Muscle of back (tissue), 11 donors: ENCODE results near the gene FARP2. TPM values are rescaled to one million over a fixed set of nuclear protein-coding genes. Genes with fewer than 3 reads are reported as not detected.
"Not testable (repeated sequence)": the region's sequence is repeated elsewhere in the genome, so short reads cannot be mapped to it uniquely, and the experiment has no call there.

Experiments
- DNase-seq, 3 donors: peaks; one replicate each; pipeline versions ENCODE4 v3.0.0 to v3.0.0-alpha.2; 2013
- polyA plus RNA-seq, 10 donors: library from polyadenylated mRNA; unstranded; fragments of 120-200 nt; gene quantifications; one replicate each; pipeline ENCODE4 v1.2.1, GENCODE V29; 2013; ENCODE audit not compliant: insufficient read length in 10 of 10

FARP2 gene
- polyA plus RNA-seq, 10 donors: 24.8 to 43.7 (median 33.8) TPM

DNA sequence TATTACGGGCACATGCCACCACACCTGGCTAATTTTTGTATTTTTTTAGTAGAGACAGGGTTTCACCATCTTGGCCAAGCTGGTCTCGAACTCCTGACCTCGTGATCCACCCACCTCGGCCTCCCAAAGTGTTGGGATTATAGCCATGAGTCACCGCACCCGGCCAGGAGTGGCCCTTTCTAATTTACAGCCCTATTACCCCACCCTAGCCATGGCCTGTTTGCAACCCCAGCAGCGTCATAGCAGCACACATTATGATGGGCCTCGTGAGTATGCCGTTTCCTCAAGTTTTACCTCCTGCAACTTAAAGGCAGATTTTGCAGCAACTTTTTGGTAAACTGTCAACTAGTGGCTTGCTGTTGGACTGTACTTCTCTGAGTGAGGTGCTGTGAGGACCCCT lies 97.8 kb downstream of the FARP2 start:
- DNase-seq: not testable (repeated sequence)

- DNase-seq: no peak
Observed at GRCh38 chr2:241454837-241455485, 98.9 kb downstream of the FARP2 start.

DNA sequence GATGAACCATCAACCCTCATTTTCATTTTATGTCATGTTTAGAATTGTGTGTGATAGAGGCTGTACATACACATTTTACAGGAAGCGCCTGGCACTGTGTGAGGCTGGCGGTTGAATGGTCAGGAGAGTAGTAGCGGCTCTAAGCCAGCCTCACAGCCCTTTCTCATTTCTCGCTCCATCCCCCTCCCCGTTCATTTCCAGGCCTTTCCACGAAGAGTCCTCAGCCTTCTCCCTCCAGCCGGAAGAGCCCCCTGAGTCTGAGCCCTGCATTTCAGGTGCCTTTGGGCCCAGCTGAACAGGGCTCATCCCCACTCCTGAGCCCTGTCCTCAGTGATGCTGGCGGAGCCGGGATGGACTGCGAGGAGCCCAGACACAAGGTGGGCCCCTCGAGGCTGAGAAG lies 100.5 kb downstream of the FARP2 start:
- no peak for DNase-seq

DNA sequence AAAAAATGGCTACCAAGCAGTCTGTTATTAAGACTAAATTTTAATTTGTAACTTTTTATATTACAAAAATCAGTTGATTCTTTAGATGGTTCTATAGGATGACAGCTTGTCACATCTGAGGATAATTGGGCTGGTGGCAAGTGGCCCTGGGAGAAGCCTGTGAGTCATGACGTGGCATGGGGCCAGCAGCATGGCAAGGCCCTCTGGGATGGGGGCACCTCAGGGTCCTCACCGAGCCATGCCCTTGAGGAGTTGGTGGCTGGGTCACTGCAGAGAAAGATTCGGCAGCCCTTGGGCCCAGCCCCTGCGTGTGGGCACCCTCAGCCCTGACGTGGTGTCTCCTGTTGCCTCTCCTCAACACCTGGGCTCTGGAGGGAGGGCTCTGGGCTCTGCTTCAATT lies 102.6 kb downstream of the FARP2 start:
- DNase-seq: no peak

DNA sequence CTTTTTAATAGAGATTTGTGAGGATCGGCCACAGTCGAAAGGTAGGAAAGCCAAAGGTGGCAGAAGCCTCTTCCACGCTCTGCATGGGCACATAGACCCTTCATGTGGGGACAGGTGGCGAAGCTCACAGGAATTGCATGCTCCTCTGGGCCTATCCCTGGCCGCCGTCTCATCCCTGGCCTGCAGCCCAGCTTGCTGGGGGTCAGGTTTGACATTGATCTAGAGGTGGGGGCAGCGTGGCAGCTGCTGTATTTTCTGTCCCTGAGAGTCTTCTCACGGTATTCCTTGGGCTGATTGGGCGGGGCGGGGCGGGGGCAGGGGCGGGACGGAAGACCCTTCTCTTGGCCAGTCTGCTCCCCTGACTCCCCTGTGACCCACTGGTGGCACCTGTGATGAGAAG lies 103.4 kb downstream of the FARP2 start:
- peak in 1 of 3 donors; percentile 11 for DNase-seq

DNA sequence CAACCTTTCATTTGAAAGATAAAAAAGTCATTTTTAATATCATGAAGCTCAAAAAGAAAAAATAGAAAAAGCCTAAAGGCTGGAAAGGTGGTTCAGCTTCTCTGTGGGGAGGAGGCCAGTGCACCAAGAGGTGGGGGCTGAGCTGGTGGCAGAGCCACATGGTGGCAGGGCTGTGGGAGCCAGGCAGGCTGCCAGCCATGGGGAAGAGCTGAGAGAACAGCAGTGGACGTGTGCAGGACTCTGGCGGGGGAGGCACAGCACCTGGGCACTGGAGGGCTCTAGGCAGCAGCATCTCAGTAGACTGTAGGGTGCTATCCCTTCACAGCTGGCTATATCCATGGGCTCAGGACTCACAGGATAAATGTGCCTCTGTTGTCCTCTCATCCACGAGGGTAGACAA lies 104.5 kb downstream of the FARP2 start:
- no peak for DNase-seq

- DNase-seq: no peak
Observed at GRCh38 chr2:241461693-241462677, 105.9 kb downstream of the FARP2 start.

- DNase-seq: no peak
Observed at GRCh38 chr2:241463276-241464135, 107.4 kb downstream of the FARP2 start.

- no peak for DNase-seq
Observed at GRCh38 chr2:241465543-241465942, 109.5 kb downstream of the FARP2 start.

- no peak for DNase-seq
Observed at GRCh38 chr2:241466230-241466629, 110.1 kb downstream of the FARP2 start.

GRCh38 chr2:241467777-241468475 lies 111.8 kb downstream of the FARP2 start:
- DNase-seq: no peak

GRCh38 chr2:241468476-241468781 lies 112.3 kb downstream of the FARP2 start:
- no peak for DNase-seq

- DNase-seq: no peak
Observed at GRCh38 chr2:241469746-241470145, 113.7 kb downstream of the FARP2 start.

GRCh38 chr2:241473399-241473798 lies 117.3 kb downstream of the FARP2 start:
- no peak for DNase-seq

GRCh38 chr2:241475267-241475666 lies 119.2 kb downstream of the FARP2 start:
- no peak for DNase-seq

GRCh38 chr2:241478166-241478565 lies 122.1 kb downstream of the FARP2 start:
- DNase-seq: no peak

GRCh38 chr2:241479026-241479898 lies 123.2 kb downstream of the FARP2 start:
- DNase-seq: no peak

DNA sequence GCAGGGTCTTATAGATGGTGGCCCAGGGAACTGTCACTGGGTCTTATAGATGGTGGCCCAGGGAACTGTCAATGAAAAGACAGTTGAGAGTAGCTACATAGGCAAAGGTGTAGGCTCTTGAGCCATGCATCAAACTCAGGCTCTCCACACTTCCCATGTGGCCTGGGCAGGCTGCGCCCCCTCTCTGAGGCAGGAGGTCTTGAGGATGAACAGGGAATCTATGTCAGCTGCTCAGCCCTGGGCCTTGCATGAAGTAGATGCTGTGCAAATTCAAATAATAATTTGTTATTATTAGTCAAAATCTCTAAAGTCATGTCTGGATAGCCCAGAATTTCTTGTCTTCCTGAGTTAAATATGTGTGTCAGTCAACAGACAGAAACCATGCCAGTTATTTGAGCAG lies 125.6 kb downstream of the FARP2 start:
- DNase-seq: no peak

- DNase-seq: no peak
Observed at GRCh38 chr2:241482126-241482955, 126.3 kb downstream of the FARP2 start.

DNA sequence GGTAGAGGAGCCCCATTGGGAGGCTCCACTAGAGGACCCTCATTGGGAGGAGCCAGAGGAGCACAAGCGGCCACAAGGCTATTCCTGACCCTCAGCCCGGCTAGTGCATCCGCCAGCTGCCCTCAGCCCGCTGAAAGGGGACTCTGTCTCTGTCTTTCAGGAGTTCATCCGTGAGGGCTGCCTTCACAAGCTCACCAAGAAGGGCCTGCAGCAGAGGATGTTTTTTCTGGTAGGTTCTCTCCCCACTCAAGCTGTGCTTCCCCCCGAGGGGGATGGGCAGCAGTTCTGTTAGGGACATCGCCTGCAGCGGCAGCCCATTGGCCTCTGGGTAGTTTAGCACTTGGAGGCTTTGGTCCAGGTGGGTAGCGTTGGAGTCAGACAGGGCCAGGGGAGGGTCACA lies 127.2 kb downstream of the FARP2 start:
- DNase-seq: no peak
